ENCODE measurements around the gene MCM9.

GRCh38 chr6:118905851-118906250 is 29.1 kb downstream of the MCM9 start:
- TF ChIP-seq CTCF (IDR thresholded peaks at IDR 0.05; ENCODE audit: insufficient read depth, low read depth, low read length): no peak
- TF ChIP-seq EZH2 (IDR thresholded peaks at IDR 0.05; ENCODE audit: insufficient read depth, low read length): no peak

Measured in astrocyte (in vitro differentiated cells and primary cell).